NCI-H1048 (cell line): ENCODE measurements around the gene NINL.
"Not testable (repeated sequence)": the region's sequence is repeated elsewhere in the genome, so short reads cannot be mapped to it uniquely, and the experiment has no call there.

Source experiments
- DNase-seq: peaks from one replicate; lab custom pipeline; 2025; lab: John Stamatoyannopoulos, UW

NINL gene

DNA sequence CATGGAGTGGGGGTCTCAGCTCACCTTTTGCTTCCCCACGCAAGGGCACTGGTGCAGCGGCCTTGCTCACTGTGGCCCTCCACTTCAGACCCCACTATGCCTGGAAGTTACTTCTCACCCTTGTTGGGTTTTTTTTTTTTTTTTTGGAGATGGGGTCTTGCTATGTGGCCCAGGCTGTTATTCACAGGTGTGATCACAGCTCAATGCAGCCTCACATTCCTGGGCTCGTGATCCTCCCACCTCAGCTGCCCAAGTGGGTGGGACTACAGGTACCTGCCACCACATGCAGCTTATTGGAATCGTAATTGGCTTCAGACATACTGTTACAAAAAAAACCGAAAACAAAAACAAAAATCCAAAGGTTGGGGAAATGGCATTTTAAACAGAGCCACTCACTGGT lies 32.4 kb downstream of the NINL start:
- no peak for DNase-seq

- no peak for DNase-seq
Measured at GRCh38 chr20:25551413-25552215, 33.7 kb downstream of the NINL start.

- not testable (repeated sequence) for DNase-seq
Measured at GRCh38 chr20:25550645-25551337, 34.5 kb downstream of the NINL start.

GRCh38 chr20:25549843-25550477 lies 35.4 kb downstream of the NINL start:
- no peak for DNase-seq

DNA sequence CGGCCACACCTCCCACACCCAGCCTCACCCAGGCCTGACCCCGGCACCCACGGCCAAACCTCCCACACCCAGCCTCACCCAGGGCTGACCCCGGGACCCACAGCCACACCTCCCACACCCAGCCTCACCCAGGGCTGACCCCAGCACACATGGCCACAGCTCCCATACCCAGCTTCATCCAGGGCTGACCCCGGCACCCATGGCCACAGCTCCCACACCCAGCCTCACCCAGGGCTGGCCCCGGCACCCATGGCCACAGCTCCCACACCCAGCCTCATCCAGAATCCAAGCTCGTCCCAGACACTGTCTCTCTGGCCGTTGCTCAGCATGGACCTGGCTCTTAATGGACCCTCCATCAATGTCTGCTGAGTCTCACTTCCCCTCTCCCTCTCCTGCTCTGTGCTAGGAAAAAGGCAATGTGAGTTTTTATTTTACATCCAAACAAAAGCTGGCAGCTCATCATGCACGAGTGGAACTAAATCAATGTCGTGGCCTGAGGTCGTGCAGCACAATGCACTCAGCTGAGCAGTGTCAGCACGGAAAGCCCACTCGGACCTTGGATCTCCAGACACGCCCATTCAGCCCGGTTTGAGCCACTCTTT lies 36.1 kb downstream of the NINL start:
- no peak for DNase-seq

DNA sequence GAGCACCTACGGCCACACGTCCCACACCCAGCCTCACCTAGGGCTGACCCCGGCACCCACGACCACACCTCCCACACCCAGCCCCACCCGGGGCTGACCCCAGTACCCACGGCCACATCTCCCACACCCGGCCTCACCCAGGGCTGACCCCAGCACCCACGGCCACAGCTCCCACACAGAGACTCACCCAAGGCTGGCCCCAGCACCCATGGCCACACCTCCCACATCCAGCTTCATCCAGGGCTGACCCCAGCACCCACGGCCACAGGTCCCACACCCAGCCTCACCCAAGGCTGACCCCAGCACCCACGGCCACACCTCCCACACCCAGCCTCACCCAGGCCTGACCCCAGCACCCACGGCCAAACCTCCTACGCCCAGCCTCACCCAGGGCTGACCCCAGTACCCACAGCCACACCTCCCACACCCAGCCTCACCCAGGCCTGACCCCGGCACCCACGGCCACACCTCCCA lies 36.7 kb downstream of the NINL start:
- DNase-seq, result no peak

- DNase-seq, result no peak
Measured at GRCh38 chr20:25547999-25548398, 37.3 kb downstream of the NINL start.

GRCh38 chr20:25547063-25547462 lies 38.3 kb downstream of the NINL start:
- DNase-seq, result no peak

GRCh38 chr20:25546048-25546447 lies 39.3 kb downstream of the NINL start:
- no peak for DNase-seq

- DNase-seq, result no peak
Measured at GRCh38 chr20:25545171-25545570, 40.2 kb downstream of the NINL start.

DNA sequence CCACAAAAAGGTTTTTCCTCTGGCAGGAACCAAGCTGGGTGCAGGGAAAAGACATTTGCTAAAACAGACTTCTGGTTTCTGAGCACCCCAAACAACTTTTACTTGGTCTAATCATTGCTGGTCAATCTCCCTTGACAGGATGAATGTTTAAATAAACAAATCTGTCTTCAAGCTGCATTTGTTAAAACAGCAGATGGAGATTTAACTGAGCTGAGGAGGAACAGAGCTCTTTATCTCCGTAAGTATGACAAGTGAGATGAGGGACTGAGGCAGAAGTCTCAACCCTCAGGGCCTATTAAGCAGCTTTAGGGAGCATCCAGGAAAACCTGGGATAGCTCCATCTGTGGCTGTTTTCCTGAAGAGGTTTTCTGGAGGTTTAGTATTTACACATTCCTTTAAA lies 40.6 kb downstream of the NINL start:
- DNase-seq, result no peak

DNA sequence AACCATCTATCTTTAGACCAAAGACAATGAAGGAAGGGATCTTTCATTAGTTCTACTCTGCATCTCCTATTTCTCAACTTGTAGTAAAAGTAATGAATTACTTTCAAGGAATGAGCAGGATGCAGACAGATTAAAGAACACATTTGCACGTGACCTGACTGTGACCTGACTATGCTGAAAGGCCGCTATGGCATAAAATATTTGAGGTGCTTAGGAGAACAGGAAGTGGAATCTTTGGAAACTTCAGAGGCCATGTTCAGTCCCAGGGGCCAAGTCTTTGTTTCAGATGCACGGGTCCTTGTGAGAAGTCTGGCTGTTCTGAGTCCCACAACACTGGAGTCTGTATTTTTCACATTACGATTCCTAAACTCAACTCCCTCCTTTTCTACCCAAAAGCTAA lies 41.0 kb downstream of the NINL start:
- no peak for DNase-seq

DNA sequence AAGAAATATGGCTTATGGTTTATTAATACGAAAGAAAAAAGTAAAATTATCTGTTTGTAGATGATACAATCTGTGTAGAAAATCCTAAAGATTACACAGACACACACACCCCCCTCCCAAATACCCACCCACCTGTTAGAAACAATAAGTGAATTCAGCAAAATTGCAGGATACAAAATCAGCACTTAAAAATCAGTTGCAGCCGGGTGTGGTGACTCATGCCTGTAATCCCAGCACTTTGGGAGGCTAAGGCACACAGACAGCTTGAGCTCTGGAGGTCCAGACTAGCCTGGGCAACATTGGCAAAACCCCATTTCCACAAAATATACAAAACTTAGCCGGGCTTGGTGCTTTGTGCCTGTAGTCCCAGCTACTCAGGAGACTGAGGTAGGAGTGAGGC lies 42.3 kb downstream of the NINL start:
- DNase-seq, result no peak

DNA sequence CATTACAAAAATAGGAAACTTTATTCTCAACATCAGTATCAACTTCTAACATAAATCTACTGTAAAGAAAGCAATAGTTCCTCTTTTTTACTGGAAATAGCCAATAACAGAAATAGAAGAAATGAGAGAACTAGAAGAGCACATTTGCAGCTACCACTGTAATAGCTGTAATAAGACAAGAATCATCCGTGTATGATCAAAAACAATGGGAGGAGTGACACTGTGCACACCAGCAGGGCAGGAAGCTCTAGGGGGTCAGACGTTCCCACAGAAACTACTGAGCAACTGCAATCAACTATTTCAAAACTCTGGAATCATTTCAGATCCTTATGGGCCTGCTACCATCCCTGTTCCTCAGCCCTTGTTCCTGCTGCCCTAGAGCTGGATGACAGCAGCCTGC lies 43.7 kb downstream of the NINL start:
- DNase-seq, result no peak

DNA sequence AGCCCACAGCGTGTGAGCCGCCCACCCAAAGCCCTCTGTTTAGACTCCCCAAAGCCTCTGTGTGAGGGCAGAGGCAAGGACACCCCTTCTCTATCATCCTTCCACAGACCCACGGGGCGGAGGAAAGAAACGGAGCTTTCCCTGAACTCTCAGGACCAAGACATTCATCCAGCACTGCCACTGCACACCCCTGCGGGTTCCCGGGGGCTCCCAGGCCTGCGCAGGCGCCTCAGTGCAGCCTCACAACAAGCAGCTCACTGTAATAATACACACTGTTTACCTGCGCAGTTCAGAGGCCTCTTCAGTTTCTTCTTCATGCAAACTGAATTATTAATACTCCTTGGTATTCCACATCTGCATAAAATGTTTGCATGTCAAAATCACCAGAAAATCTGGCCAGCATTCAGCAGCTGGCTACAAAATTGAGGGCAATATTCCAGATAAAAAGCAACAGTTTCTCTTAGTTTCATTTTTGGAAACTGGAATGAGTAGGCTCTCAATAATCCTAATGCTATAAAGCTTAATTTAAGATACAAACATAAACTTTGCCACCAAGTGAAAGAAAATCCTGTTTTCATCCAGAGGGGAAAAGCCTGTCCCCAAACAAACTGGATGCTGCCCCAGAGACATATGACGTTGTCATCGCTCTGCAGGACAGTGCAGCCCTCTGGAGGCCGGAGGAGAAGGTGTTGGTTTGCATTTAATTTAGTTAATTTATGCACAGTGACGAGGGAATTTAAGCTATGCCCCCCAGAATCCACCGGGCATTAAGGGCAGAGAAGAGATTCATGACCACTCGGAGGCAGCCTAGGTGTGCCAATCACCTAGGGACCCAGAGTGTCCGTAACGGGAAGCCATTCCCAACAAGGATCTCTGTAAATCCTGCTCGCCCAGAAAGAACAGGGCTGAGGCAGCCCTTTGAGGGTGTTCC lies 45.3 kb downstream of the NINL start:
- no peak for DNase-seq

DNA sequence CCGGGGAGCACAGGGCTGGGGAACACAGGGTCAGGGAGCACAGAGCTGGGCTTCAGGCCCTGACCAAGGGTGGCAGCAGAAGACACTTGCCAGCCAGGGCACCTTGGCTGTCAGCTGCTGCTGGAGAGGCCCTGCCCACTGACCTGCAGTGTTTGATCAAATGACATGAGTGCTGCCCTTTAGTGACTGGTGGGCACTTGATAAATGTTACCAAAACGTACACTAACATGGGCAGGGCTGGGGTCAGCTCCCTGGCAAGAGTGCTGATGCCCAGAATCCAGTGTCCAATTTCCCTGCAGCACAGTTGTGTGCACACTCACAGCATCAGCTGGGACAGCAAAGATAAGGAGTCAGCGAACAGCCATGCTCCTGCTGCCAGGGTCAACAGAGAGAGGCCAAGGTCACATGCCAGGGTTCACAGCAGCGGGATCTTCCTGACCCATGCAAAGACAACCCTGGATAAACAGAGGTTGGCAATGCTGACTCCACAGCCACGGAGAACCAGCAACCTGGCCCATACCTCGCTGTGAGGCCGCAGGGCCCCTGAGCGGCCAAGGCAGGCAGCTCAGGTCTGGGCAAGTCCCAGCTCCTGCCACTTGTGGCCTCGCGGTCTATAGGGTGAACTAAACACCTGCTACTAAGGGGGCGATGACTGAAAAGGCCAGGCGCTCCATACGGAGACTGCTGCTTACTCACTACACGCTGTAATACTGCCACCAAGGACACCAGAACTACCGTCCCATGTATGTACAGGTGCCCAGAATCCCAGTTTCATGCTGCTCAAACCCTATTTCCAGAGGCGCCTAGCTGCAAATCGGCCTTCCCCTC lies 46.3 kb downstream of the NINL start:
- no peak for DNase-seq

DNA sequence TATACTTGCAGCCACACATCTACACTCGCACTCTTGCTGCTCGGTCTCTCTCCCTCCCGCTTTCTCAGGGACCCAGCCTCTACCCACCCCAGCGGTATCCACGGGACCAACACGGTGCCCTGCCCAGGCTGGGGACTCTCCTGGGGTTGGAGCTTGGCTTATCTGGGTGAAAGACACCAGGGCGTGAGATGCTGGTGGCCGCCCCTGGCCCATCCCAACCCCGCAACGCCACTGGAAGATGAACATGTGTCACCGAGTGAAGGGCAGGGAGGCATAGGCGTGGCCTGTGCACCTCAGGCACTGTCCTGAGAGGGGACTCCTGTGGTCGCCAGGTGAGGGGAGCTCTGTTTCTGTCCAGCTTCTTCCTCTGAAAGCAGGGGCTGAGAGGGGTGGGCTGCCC lies 47.4 kb downstream of the NINL start:
- no peak for DNase-seq

DNA sequence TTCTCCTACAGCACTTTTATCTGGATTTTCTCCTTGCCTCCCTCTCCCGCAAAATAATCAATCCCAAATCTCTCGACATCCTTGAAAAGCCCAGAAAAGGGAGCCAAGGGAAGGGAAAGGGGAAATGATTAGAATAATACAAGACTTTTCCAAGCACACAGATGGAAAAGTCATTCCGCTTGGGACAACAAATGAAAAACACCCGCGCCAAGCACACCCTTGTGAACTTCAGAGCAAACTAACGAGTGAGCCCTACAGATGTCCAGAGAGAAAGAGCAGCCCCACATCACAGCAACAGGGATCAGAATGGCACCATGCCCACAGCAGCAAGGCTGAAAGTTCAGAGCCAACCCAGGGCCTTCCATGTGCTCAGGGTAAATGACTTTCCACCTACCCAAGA lies 49.6 kb downstream of the NINL start:
- DNase-seq, result no peak

DNA sequence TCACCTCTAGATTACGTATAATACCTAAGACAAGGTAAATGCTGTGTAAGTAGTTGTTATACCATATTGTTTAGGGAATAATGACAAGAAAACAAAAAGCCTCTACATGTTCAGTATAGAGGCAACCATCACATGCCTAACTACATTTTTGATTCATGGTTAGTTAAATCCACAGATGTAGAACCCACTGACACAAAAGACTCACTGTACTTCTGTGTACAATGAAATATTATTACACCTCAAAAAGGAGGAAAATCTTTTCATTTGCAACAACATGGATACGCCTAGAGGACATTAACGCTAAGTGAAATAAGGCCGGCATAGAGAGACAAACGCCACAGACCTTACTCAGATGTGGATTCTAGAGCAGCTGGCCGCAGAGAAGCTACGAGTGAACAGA lies 50.5 kb downstream of the NINL start:
- DNase-seq, result no peak

- DNase-seq, result no peak
Measured at GRCh38 chr20:25533920-25534700, 51.2 kb downstream of the NINL start.
